Skeletal muscle satellite cell (primary cell): ENCODE data around the gene C6. TPM values are rescaled to one million over a fixed set of nuclear protein-coding genes. Genes with fewer than 3 reads are reported as not detected.

Source experiments
- H3K27me3 ChIP-seq: 2 replicates; pipeline ENCODE4 v1.7.0; 2013; ENCODE audit warnings: low read length; ENCODE audit not compliant: control insufficient read depth, insufficient read depth
- H3K36me3 ChIP-seq: 2 replicates; pipeline ENCODE4 v1.7.0; 2013; ENCODE audit warnings: mild to moderate bottlenecking, control low read depth, low read length; ENCODE audit not compliant: insufficient read depth
- H3K4me1 ChIP-seq: 2 replicates; pipeline ENCODE4 v1.7.0; 2013; ENCODE audit warnings: low read length; ENCODE audit not compliant: control insufficient read depth, insufficient read depth
- H3K4me2 ChIP-seq: 2 replicates; pipeline ENCODE4 v1.7.0; 2013; ENCODE audit warnings: mild to moderate bottlenecking, low read length
- H3K4me3 ChIP-seq: 2 replicates; pipeline ENCODE4 v1.7.0; 2013; ENCODE audit warnings: low read length
- H3K9ac ChIP-seq: 2 replicates; pipeline ENCODE4 v1.7.0; 2013; ENCODE audit warnings: mild to moderate bottlenecking, low read depth, low read length, moderate library complexity
- H3K9me3 ChIP-seq: replicated peaks from 2 replicates; pipeline ENCODE4 v1.7.0; 2013; ENCODE audit warnings: mild to moderate bottlenecking, control low read depth, low read length
- total RNA-seq: library from RNA; depleted of rRNA; stranded (reverse); fragments of >200 nt; gene quantifications from 2 replicates; pipeline ENCODE4 v1.2.3, GENCODE V29; 2012; rRNA removed

The C6 gene
- 0.66 TPM in 1 of 2 replicates, not detected in the other for total RNA-seq

DNA sequence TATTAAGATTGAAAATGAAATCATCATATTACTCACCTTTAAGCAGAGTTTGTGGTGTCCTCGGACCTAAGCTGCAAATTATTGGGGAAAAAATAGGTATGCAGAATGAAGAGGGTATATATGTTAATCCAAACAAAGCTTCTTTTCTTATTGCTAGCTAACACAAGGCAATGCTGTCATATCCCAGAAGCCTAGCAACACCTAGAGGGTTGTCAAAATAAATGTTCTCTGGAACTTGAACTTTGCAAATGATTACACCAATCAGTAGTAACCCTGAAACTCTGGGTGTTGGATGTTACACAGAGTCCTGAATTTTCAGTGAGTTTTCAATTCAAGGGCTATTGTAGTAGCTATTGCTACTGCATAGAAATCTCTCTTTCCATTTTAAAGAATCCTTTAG is at the start of gene C6:
TSS of gene C6 (minus strand) at position 193 of the 400 bp plus-strand sequence. CDS start 10,302 bp downstream, outside the sequence.
- no peaks in the 10 kb centered on the region for H3K4me1 ChIP-seq
- no peaks in the 10 kb centered on the region for H3K36me3 ChIP-seq
- H3K4me2 ChIP-seq, result no peak within 1 kb of the TSS
- no peak within 1 kb of the TSS for H3K9ac ChIP-seq
- no peaks in the 10 kb centered on the region for H3K9me3 ChIP-seq
- H3K4me3 ChIP-seq, result no peak within 1 kb of the TSS
- peaks cover 4% of the 10 kb centered on the region for H3K27me3 ChIP-seq

- H3K9ac ChIP-seq, result no peak overlapping the region
- no peaks in the 10 kb centered on the region for H3K36me3 ChIP-seq
- H3K4me3 ChIP-seq, result no peak overlapping the region
- no peaks in the 10 kb centered on the region for H3K9me3 ChIP-seq
- no peaks in the 10 kb centered on the region for H3K4me1 ChIP-seq
- peaks cover 4% of the 10 kb centered on the region for H3K27me3 ChIP-seq
- H3K4me2 ChIP-seq, result no peak overlapping the region
These were observed 43.1 kb upstream of the C6 start for GRCh38 chr5:41256400-41256799.

GRCh38 chr5:41253109-41253508 is 39.8 kb upstream of the C6 start:
- H3K4me1 ChIP-seq, result no peaks in the 10 kb centered on the region
- peaks cover 4% of the 10 kb centered on the region for H3K27me3 ChIP-seq
- H3K36me3 ChIP-seq, result no peaks in the 10 kb centered on the region
- H3K4me3 ChIP-seq, result no peak overlapping the region
- H3K9me3 ChIP-seq, result no peaks in the 10 kb centered on the region
- no peak overlapping the region for H3K9ac ChIP-seq
- H3K4me2 ChIP-seq, result no peak overlapping the region

DNA sequence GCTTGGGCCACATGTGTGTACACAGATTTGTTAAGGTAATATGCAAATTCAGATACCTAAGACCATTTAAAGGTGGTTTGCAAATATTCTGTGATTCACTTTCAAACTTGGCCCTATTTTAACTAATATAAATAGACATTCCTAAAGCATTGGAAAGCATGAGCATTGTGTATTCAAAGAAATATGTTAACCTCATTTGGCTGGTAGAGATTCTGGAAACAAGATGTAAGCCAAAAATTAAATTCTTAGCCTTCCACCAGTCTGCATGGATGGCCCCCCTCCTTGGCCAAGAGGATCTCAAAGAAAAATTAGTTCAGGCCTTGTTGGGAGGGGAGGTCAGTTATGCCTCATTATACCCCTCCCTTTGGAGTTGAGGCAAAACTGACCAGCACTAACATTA is 38.7 kb upstream of the C6 start:
- H3K36me3 ChIP-seq, result no peaks in the 10 kb centered on the region
- H3K4me1 ChIP-seq, result peaks cover under 1% of the 10 kb centered on the region
- H3K9me3 ChIP-seq, result no peaks in the 10 kb centered on the region
- peaks cover 4% of the 10 kb centered on the region for H3K27me3 ChIP-seq
- H3K4me3 ChIP-seq, result no peak overlapping the region
- H3K4me2 ChIP-seq, result no peak overlapping the region
- H3K9ac ChIP-seq, result no peak overlapping the region

DNA sequence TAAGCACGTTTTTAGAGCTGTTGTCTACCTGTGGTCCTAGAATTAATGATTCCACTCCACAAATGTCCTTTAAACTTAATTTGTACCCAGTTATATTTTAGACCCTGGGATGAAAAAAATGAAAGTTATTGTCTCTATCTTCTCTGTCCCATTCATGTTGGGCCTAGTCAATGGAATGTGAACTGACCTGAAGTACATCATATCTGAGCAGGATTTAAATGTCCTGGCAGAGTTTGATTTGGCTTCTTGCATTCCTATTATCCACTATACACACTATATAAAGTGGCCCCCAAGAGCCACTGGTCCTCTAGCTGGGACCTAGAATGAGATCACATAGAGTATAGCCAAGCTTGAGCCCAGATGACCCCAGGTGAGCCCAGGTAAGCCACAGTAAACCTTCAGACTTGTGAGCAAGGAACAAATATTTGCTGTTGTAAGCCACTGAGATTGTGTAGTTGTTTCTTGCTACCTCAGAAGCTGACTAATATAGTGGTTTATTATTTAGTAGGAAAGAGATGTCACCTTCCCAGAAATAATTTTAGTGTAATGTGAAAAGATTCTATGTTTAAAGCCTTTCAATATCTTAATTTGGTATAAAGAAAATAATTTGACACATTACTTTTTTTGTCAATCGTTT is 37.1 kb upstream of the C6 start:
- Histone ChIP-seq H3K4me3 (no peak overlapping the region), H3K4me2 (no peak overlapping the region), H3K27me3 (peaks cover 4% of the 10 kb centered on the region), H3K4me1 (peaks cover 12% of the 10 kb centered on the region), H3K9ac (no peak overlapping the region), H3K9me3 (no peaks in the 10 kb centered on the region), H3K36me3 (no peaks in the 10 kb centered on the region)

DNA sequence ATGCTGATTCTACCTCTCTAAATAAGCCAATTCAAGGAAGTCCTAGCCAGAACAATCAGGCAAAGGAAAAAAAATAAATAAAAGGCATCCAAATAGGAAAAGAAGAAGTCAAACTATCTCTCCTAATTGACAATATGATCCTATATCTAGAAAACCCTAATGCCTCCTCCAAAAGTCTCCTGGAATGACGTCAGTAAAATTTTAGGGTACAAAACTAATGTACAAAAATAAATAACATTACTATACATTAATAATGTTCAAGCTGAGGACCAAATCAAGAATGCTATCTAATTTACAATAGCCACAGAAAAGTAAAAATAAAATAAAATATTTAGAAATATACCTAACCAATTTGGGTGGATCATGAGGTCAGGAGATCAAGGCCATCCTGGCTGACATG is 33.8 kb upstream of the C6 start:
- Histone ChIP-seq H3K4me3 (no peak overlapping the region), H3K4me1 (peaks cover 12% of the 10 kb centered on the region), H3K27me3 (peaks cover 4% of the 10 kb centered on the region), H3K9ac (no peak overlapping the region), H3K36me3 (no peaks in the 10 kb centered on the region), H3K9me3 (no peaks in the 10 kb centered on the region), H3K4me2 (no peak overlapping the region)

DNA sequence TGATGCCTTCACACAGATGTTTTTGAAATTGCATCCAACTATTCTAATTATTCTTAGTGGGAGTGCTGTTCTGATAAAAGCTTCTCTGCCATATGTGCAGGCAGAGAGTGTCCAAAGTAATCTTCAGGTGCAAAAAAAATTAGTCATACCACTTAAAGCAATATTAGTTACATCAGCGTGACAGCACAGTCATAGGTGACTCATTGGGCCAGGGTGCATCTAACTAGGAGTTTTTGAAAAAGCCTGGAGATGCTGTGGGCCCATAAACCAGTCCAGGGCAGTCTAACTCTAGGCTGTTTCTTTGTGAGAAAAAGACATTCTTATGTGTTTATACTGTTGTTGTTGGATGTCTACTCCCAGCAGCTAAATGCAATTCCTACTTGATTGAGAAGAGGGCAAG is 33.0 kb upstream of the C6 start:
- Histone ChIP-seq H3K9me3 (no peaks in the 10 kb centered on the region), H3K9ac (no peak overlapping the region), H3K27me3 (no peaks in the 10 kb centered on the region), H3K4me3 (no peak overlapping the region), H3K36me3 (no peaks in the 10 kb centered on the region), H3K4me1 (peaks cover 12% of the 10 kb centered on the region), H3K4me2 (no peak overlapping the region)

GRCh38 chr5:41243558-41243957 is 30.2 kb upstream of the C6 start:
- H3K4me2 ChIP-seq, result no peak overlapping the region
- H3K9me3 ChIP-seq, result no peaks in the 10 kb centered on the region
- H3K9ac ChIP-seq, result no peak overlapping the region
- peaks cover 12% of the 10 kb centered on the region for H3K4me1 ChIP-seq
- no peak overlapping the region for H3K4me3 ChIP-seq
- no peaks in the 10 kb centered on the region for H3K27me3 ChIP-seq
- no peaks in the 10 kb centered on the region for H3K36me3 ChIP-seq

GRCh38 chr5:41240985-41241384 is 27.7 kb upstream of the C6 start:
- Histone ChIP-seq H3K36me3 (no peaks in the 10 kb centered on the region), H3K9me3 (no peaks in the 10 kb centered on the region), H3K4me2 (no peak overlapping the region), H3K4me1 (peaks cover under 1% of the 10 kb centered on the region), H3K4me3 (no peak overlapping the region), H3K27me3 (no peaks in the 10 kb centered on the region), H3K9ac (no peak overlapping the region)

- no peaks in the 10 kb centered on the region for H3K9me3 ChIP-seq
- no peaks in the 10 kb centered on the region for H3K27me3 ChIP-seq
- H3K4me2 ChIP-seq, result no peak overlapping the region
- H3K36me3 ChIP-seq, result no peaks in the 10 kb centered on the region
- no peak overlapping the region for H3K4me3 ChIP-seq
- H3K9ac ChIP-seq, result no peak overlapping the region
- no peaks in the 10 kb centered on the region for H3K4me1 ChIP-seq
These were observed 27.1 kb upstream of the C6 start for GRCh38 chr5:41240390-41240789.

GRCh38 chr5:41234475-41234874 is 21.1 kb upstream of the C6 start:
- no peaks in the 10 kb centered on the region for H3K27me3 ChIP-seq
- H3K4me2 ChIP-seq, result no peak overlapping the region
- no peaks in the 10 kb centered on the region for H3K36me3 ChIP-seq
- no peaks in the 10 kb centered on the region for H3K4me1 ChIP-seq
- no peak overlapping the region for H3K4me3 ChIP-seq
- no peak overlapping the region for H3K9ac ChIP-seq
- no peaks in the 10 kb centered on the region for H3K9me3 ChIP-seq

- no peaks in the 10 kb centered on the region for H3K27me3 ChIP-seq
- H3K36me3 ChIP-seq, result no peaks in the 10 kb centered on the region
- H3K9me3 ChIP-seq, result no peaks in the 10 kb centered on the region
- H3K4me2 ChIP-seq, result no peak overlapping the region
- H3K9ac ChIP-seq, result no peak overlapping the region
- H3K4me3 ChIP-seq, result no peak overlapping the region
- H3K4me1 ChIP-seq, result no peaks in the 10 kb centered on the region
These were observed 19.5 kb upstream of the C6 start for GRCh38 chr5:41232797-41233196.
